Breast epithelium (tissue), 4 donors: ENCODE data around the gene EXOSC2. TPM values are rescaled to one million over a fixed set of nuclear protein-coding genes. Genes with fewer than 3 reads are reported as not detected.

ENCODE experiments used
- DNase-seq, 2 donors: peaks; one replicate each; pipeline ENCODE4 v3.0.0-alpha.2; 2019; ENCODE audit warnings: low spot score in 2 of 2
- H3K27ac ChIP-seq, 2 donors: fragments of 200-600 bp; sonication (generic) in 1 of 2; one replicate each; pipeline ENCODE4 v1.5.1; 2016 to 2019; ENCODE audit warnings: mild to moderate bottlenecking in 1 of 2
- H3K27me3 ChIP-seq, 2 donors: fragments of 200-600 bp; sonication (generic) in 1 of 2; one replicate each; pipeline versions ENCODE4 v1.5.1 to v1.6.0; 2017 to 2019; ENCODE audit warnings: control low read depth in 1 of 2, mild to moderate bottlenecking in 1 of 2
- H3K36me3 ChIP-seq: fragments of 200-600 bp; one replicate; pipeline ENCODE4 v1.5.1; 2019
- H3K4me1 ChIP-seq, 2 donors: fragments of 200-600 bp; sonication (generic); one replicate each; pipeline ENCODE4 v1.5.1; 2016 to 2019; ENCODE audit warnings: control low read depth in 1 of 2
- H3K4me3 ChIP-seq, 3 donors: fragments of 200-600 bp; sonication (generic); 1 replicate in 2 of 3; 2 replicates in 1 of 3; pipeline ENCODE4 v1.5.1; 2016 to 2019; ENCODE audit warnings: mild to moderate bottlenecking in 3 of 3, moderate library complexity in 2 of 3
- H3K9me3 ChIP-seq, 2 donors: fragments of 200-600 bp; sonication (generic) in 1 of 2; one replicate each; pipeline ENCODE4 v1.5.1; 2016 to 2019; ENCODE audit warnings: control low read depth in 1 of 2
- POLR2A ChIP-seq: fragments of 450-650 bp; IDR thresholded peaks from one replicate; pipeline ENCODE4 v1.6.1; 2016; ENCODE audit warnings: antibody characterized with exemption, mild to moderate bottlenecking, moderate library complexity
- POLR2AphosphoS5 ChIP-seq, 3 donors: sonication (generic); formaldehyde crosslinking; IDR thresholded peaks; one replicate each; pipeline ENCODE4 v1.6.1; 2017; ENCODE audit warnings: antibody characterized with exemption in 3 of 3
- intact Hi-C: fragments of 100-400 bp; cut with DNase I; formaldehyde crosslinking; loops from one replicate; pipeline ENCODE4 v1.15.1; 2023; ENCODE audit warnings: low total_unique reads
- total RNA-seq, 3 donors: library from RNA; depleted of rRNA; stranded (reverse); fragments of >200 nt; gene quantifications; one replicate each; pipeline ENCODE4 v1.1.0, GENCODE V29; 2016
- TF ChIP-seq, protein P1 (sequence below), 3 donors: fragments of 450-650 bp; IDR thresholded peaks; one replicate each; pipeline ENCODE4 v1.5.1; 2016 to 2017; ENCODE audit warnings: antibody characterized with exemption in 3 of 3, mild to moderate bottlenecking in 3 of 3, moderate library complexity in 3 of 3

EXOSC2 gene
- total RNA-seq, 3 donors from 2014 or later, result 17.8 to 32.2 (median 30.2) TPM

DNA sequence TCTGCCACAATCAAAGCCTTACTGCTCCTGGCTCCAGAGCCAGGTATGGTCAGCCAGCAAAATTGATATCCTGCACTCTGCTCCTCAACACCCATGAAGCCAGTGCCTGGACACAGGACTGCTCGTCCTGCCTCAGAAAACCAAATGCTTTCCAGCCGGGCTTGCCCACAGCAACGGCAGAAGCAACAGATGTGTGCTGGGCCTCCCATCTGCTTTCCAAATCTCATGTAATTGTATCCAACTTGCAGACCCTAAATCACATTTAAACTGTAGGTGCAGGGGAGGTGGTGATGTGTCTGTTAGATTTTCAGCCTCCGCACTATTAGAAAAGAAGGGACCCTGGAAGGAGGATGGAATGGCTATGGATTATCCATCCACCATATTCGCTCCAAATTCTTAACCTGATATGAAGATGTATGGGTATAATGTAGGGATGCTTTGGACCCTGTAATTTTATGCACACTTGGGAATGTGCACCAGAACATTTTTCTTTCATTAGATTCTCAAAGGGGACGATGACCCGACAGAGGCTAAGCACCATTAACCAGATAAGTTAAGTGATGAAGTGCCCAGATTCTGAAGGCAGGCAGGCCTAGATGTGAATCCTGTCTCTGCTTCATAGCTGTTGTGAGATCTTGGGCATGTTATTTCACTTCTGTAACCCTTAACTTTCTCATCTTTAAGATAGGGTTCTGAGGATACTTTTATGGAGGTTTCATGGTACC lies 58.2 kb downstream of the EXOSC2 start:
- H3K9me3 ChIP-seq, result no peaks in the 10 kb centered on the region
- no peaks in the 10 kb centered on the region for H3K27me3 ChIP-seq
- H3K4me3 ChIP-seq, result no peak overlapping the region
- H3K36me3 ChIP-seq, result no peaks in the 10 kb centered on the region
- intact Hi-C loops, result no loop called here
- no peaks in the 10 kb centered on the region for H3K4me1 ChIP-seq
- H3K27ac ChIP-seq, result no peak overlapping the region
- TF ChIP-seq POLR2A (no peak), POLR2AphosphoS5 (IDR thresholded peaks at IDR 0.05) (no peak)
- TF ChIP-seq, protein P1, sequence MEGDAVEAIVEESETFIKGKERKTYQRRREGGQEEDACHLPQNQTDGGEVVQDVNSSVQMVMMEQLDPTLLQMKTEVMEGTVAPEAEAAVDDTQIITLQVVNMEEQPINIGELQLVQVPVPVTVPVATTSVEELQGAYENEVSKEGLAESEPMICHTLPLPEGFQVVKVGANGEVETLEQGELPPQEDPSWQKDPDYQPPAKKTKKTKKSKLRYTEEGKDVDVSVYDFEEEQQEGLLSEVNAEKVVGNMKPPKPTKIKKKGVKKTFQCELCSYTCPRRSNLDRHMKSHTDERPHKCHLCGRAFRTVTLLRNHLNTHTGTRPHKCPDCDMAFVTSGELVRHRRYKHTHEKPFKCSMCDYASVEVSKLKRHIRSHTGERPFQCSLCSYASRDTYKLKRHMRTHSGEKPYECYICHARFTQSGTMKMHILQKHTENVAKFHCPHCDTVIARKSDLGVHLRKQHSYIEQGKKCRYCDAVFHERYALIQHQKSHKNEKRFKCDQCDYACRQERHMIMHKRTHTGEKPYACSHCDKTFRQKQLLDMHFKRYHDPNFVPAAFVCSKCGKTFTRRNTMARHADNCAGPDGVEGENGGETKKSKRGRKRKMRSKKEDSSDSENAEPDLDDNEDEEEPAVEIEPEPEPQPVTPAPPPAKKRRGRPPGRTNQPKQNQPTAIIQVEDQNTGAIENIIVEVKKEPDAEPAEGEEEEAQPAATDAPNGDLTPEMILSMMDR (IDR thresholded peaks at IDR 0.05), result no peak
- no peak for DNase-seq

Other genes with a start within 250 kb of the EXOSC2 start
- 100 to 1,000 TPM; 167 to 514 (median 190) TPM for gene ASS1, start 248.8 kb upstream of the EXOSC2 start, total RNA-seq
- gene FUBP3, start 114.2 kb upstream of the EXOSC2 start, total RNA-seq, result 10 to 100 TPM; 36.6 to 42.6 (median 38.7) TPM
- gene PRDM12, start 29.2 kb upstream of the EXOSC2 start, total RNA-seq, result not detected
- gene ABL1, start 141.5 kb downstream of the EXOSC2 start, total RNA-seq, result 10 to 100 TPM; 43.6 to 72.8 (median 67.4) TPM
- not detected for gene QRFP, start 203.0 kb downstream of the EXOSC2 start, total RNA-seq
- gene FIBCD1, start 245.5 kb downstream of the EXOSC2 start, total RNA-seq, result under 1 TPM in 2 of 3 donors, not detected in 1; 0.16 to 0.44 TPM